Measurements from ENCODE around the gene MYEOV. TPM values are rescaled to one million over a fixed set of nuclear protein-coding genes. Genes with fewer than 3 reads are reported as not detected.

MYEOV gene
- total RNA-seq, 4 donors from 2014 or later = 5.7 to 24.6 (median 20.2) TPM

DNA sequence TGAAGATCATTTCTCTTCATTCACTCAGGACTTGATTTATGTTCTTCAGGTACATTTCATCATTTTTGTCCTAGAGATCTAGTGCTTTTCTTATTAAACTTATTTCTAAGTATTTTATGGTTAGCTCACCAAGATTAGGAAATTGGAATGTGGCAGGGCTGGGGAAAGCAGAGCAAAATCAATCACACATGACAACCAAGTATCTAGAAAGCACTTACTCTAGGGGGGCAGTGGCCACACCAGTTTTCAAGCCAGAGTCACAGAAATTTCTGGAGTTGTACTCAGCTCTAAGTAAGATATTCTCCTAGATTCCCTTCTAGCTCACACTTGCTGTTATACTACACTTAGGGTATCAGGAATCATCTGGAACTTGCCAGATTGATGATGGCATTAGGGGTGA, 33.3 kb upstream of the MYEOV start:
- intact Hi-C loops (cut with DNase I) = no loop called here

DNA sequence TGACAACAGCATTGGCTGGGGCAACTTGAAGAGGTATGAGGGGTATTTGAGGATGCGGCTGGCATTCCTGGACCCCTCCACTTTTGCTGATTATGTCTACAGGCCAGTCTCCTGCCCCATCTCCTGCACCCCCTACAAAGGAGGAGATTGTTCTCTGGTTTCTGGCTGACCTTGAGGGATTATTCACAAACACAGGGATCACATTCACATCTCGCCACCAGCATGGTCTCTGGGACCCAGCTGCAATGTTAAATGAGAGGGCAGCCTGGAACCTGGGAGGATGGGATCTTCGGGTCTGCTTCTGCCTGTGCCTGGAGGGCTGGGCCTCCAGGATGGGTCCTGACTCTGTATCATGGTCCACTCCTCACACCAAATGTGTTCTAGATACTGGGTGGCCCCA, 32.8 kb upstream of the MYEOV start:
- Histone ChIP-seq H3K9me3 (no peaks in the 10 kb centered on the region), H3K36me3 (no peaks in the 10 kb centered on the region), H3K4me1 (peaks cover 0 to 25% (median 0%) of the 10 kb centered on the region in 3 donors), H3K27ac (no peak overlapping the region), H3K27me3 (no peaks in the 10 kb centered on the region), H3K4me3 (no peak overlapping the region)
- DNase-seq = no peak
- WGBS, 2 donors = 89 to 100% methylated on average over 1 to 3 of the region's 3 CpGs
- intact Hi-C loops (cut with DNase I) = no loop called here
- TF ChIP-seq, protein P1, sequence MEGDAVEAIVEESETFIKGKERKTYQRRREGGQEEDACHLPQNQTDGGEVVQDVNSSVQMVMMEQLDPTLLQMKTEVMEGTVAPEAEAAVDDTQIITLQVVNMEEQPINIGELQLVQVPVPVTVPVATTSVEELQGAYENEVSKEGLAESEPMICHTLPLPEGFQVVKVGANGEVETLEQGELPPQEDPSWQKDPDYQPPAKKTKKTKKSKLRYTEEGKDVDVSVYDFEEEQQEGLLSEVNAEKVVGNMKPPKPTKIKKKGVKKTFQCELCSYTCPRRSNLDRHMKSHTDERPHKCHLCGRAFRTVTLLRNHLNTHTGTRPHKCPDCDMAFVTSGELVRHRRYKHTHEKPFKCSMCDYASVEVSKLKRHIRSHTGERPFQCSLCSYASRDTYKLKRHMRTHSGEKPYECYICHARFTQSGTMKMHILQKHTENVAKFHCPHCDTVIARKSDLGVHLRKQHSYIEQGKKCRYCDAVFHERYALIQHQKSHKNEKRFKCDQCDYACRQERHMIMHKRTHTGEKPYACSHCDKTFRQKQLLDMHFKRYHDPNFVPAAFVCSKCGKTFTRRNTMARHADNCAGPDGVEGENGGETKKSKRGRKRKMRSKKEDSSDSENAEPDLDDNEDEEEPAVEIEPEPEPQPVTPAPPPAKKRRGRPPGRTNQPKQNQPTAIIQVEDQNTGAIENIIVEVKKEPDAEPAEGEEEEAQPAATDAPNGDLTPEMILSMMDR (IDR thresholded peaks at IDR 0.05) = no peak
- no peak for TF ChIP-seq POLR2A (IDR thresholded peaks at IDR 0.05)

More for the DNA sequence above, 33.3 kb upstream of the MYEOV start:
- Histone ChIP-seq H3K27me3 (no peaks in the 10 kb centered on the region), H3K4me1 (peaks cover 0 to 25% (median 0%) of the 10 kb centered on the region in 3 donors), H3K36me3 (no peaks in the 10 kb centered on the region), H3K4me3 (no peak overlapping the region), H3K27ac (no peak overlapping the region), H3K9me3 (peaks cover 0 to 4% (median 0%) of the 10 kb centered on the region in 3 donors)
- DNase-seq = no peak
- TF ChIP-seq, protein P1 (IDR thresholded peaks at IDR 0.05) = no peak
- no peak for TF ChIP-seq POLR2A (IDR thresholded peaks at IDR 0.05)

DNA sequence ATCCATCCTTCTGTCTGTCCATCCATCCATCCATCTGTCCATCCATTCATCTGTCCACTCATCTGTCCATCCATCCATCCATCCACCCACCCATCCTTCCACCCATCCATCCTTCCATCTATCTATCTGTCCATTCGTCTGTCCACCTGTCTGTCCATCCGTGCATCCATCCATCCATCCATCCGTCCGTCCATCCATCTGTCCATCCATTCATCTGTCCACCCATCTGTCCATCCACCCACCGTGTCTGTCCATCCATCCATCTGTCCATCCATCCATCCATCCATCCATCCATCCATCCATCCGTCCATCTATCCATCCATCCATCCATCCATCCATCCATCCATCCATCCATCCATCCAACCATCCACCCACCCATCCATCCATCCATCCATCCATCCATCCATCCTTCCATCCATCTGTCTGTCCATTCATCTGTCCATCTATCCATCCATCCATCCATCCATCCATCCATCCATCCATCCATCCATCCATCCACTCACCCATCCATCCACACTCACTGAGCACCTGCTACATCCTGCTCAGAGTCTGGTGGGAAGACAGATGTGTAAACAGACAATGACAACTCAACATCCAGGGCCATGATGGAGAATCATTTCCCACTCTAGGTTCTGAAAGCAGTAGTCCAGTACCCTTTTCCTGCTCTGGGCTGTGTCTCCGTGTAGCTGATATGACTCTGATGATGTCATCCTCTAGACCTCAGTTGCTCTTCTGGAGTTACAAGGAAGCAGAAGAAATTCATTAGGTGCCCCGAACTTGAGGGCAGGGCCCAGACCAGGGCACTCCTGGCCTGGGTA, 30.8 kb upstream of the MYEOV start:
- H3K27me3 ChIP-seq = no peaks in the 10 kb centered on the region
- no peak for TF ChIP-seq POLR2A (IDR thresholded peaks at IDR 0.05)
- TF ChIP-seq, protein P1 (IDR thresholded peaks at IDR 0.05) = no peak
- H3K4me3 ChIP-seq = no peak overlapping the region
- H3K4me1 ChIP-seq = peaks cover 0 to 32% (median 0%) of the 10 kb centered on the region in 3 donors
- no peak for DNase-seq
- no peaks in the 10 kb centered on the region for H3K36me3 ChIP-seq
- no peaks in the 10 kb centered on the region for H3K9me3 ChIP-seq
- intact Hi-C loops (cut with DNase I) = no loop called here
- H3K27ac ChIP-seq = no peak overlapping the region
- WGBS, 2 donors = 77 to 83% methylated on average over 5 to 7 of the region's 8 CpGs

DNA sequence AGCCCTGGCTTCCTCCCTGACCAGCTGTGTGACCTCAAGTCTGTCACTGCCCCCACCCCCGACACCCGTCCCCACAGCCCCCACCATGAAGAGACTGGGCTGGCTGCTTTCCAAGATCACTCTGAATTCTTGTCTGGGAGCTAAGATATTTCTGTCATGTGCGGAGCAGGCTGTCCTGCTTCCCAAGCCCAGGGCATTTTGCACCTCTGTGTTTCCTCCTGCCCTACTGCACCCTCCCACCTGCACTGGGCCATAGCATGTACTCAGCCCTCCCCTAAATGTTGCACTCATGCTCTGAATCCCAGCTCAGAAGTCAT, 30.3 kb upstream of the MYEOV start:
- intact Hi-C loops (cut with DNase I) = no loop called here
- Histone ChIP-seq H3K4me3 (no peak overlapping the region), H3K9me3 (no peaks in the 10 kb centered on the region), H3K27ac (no peak overlapping the region), H3K36me3 (no peaks in the 10 kb centered on the region), H3K4me1 (peaks cover 0 to 26% (median 0%) of the 10 kb centered on the region in 3 donors), H3K27me3 (no peaks in the 10 kb centered on the region)
- DNase-seq = no peak
- TF ChIP-seq POLR2A (IDR thresholded peaks at IDR 0.05) = no peak
- 49 to 67% methylated on average over 1 to 2 of the region's 3 CpGs for WGBS, 2 donors

DNA sequence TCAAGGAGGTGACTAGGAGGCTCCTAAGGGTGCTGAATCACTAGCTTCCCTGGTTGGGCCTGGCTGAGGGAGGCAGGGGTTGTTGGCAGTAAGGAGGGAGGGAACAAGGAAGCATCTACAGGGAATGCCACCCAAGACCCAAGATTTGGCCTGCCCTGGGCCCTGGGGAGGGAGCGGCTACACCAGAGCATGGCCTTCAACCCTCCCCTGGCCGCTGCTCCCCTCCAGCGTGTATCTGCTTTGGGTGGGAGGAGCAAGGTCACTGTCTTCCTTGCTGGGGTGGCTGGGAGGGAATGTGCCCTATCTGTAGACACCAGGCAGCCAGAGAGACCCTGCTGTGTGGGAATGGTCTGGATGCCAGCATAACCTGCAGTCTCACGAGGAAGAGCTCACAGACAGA, 29.5 kb upstream of the MYEOV start:
- Histone ChIP-seq H3K27ac (no peak overlapping the region), H3K36me3 (no peaks in the 10 kb centered on the region), H3K4me1 (peaks cover 0 to 18% (median 0%) of the 10 kb centered on the region in 3 donors), H3K4me3 (no peak overlapping the region), H3K27me3 (no peaks in the 10 kb centered on the region), H3K9me3 (no peaks in the 10 kb centered on the region)
- DNase-seq = no peak
- intact Hi-C loops (cut with DNase I) = no loop called here
- WGBS, 2 donors = 89% methylated on average over 4 of the region's 4 CpGs; no CpG with 5 or more reads in 1 of the 2 donors
- TF ChIP-seq, protein P1 (IDR thresholded peaks at IDR 0.05) = no peak

All from esophagus squamous epithelium (tissue), 5 donors.